ENCODE measurements around the gene FTCD.
A peak's percentile ranks its signal among the peaks of the same experiment; 100 is the strongest.

The FTCD gene

DNA sequence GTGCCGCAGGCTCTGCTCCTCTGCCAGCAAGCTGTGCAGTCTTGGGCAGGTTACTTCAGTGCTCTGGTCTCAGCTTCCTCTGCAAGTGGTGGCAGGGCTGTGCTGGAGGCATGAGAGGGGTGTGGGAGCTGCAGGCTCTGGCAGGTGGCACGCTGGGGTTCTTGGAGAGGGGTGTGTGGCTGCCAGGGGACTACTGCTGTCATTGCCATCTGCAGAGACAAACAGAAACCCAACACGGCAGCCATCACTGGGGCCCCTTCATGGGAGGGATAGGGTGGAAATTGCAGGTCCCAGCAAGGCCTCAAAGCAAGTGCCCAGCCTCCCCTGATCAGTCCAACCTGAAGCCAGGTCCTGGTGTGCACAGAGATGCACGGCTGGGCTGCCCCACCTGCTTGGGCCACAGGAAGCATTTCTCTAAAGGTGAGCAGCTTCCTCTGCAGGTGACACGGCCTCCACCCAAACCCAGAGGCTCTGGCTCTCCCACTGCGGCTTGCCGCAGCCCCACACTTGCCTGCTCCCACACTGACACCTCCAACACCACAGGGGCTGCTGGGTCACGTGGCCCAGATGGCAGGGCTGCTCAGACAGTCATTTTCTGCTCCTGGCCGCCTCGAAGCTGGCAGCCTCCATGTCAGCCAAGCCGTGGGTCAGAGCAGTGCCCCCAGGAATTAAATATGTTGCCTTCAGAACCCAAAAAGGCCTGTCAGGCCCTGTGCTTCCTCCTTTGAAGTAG lies 61.5 kb downstream of the FTCD start:
- DNase-seq (ENCODE audit: low spot score) = no peak

DNA sequence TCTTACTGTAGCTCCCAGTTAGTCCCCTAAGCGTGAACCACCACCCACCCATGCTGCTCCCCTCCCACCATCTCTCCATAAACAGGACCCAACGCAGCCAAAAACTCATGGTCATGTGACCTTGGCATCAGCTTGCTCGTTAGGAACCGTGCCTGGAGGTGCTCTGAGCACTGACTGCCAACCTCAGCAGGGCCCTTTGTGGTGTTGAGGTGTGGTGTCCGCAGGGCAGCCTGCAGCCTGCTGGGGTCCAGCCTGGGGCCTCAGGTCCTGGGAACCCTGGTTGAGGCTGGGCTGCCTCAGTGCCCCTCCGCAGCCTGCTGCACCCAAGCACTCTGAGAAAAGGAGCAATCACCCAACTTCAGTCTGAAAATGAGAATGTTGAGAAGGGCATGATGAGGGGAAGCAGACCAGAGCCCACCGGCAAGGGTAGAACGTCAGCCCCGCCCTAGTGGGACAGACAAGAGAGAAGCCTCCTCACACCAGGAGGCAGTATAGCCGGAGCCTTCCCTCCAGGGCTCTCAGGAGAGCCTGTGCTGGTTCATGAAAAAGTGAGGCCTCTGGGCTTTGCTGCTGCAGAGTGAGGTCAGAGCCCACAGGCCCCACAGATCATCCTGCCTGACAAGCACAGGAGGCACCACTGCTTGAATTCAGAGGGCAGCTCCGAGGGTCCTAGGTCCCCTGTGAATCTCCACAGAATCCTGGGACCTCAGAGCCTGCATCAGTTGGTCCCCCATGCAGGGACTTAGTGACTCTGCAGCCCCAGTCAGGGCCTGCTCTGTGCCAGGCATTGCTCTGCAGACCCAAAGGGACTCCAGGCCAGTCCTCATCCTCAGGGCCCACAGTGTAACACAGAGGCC lies 62.3 kb downstream of the FTCD start:
- no peak for DNase-seq (ENCODE audit: low spot score)

DNA sequence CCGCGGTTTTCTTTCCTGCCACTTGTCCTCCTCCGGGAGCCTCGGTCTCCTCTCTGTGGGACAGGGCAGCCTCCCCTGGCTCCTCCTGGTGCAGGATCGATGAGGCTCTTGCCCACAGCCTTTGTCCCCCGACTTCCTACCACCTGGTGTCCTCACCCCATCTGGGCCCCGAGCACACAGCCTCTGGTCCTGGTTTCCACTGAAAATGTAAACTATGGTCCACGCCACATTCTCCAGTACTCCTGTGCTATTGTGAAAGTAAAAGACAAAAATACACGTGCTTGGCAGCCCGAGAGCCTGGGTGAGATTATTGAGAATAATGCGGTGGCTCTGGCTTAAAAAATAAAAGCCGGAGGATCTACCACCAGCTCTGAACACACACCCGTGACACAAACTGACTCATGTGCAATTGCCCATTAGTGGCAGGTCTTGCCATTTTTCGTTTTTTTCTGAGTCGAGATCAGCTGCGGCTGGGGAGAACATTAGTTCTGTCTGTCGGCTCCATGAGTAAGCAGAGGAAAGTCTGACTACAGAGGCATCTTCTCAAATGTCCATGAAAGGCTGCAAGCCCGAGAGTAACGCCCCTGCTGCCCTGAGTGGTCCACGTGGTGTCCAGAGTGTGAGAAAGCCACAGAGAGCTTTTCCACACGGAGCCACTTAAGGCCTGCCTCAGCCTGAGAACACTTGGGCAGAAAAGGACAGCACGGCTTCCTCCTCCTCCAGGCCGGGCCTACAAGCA lies 63.2 kb downstream of the FTCD start:
- peak; percentile 94 for DNase-seq (ENCODE audit: low spot score)

DNA sequence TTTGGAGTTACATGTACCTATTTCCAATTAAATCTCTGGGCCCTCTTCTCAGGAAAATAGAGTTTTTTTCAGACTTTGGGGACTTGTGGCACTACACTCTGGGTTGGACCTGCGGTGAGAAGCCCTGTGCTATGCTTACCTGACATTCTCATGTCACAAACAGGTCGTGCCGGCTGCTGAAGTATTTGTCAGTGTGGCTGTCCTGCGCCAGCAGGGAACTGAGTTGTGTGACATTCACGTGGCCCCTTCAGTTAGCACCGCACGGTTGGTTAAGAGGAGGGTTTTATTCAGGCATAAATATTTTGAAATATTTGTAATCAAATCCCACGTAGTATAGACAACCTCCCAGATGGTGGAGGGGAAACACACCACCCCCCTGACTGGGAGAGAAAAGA lies 63.8 kb downstream of the FTCD start:
- no peak for DNase-seq (ENCODE audit: low spot score)

DNA sequence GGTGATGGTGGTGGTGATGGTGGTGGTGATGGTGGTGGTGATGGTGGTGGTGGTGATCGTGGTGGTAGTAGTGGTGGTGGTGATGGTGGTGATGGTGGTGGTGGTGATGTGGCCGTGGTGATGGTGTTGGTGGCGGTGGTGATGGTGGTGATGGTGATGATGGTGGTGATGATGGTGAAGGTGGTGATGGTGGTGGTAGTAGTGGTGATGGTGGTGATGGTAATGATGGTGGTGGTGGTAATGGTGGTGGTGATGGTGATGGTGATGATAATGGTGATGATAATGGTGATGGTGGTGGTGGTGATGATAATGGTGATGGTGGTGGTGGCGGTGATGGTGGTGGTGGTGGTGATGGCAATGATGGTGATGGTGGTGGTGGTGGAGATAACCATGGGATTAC lies 64.3 kb downstream of the FTCD start:
- no peak for DNase-seq (ENCODE audit: low spot score)

DNA sequence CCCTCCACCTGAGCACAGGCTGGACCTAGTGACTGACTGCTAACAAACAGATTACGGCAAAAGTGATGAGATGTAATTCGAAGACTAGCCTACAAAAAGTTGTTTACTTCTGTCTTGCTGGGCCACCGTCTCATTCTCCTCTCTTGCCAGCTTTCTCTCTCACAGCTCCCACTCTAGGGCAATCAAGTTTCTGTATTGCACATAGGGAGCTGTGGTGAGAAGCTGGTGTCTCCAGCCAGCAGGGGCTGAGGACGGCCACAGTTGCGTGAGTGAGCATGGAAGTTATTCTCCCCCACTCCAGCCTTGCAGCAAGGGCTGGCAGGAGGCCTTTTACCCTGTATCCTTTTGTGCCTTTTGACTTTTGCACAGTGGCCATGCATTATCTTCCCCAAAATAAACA lies 66.1 kb downstream of the FTCD start:
- DNase-seq (ENCODE audit: low spot score) = no peak

DNA sequence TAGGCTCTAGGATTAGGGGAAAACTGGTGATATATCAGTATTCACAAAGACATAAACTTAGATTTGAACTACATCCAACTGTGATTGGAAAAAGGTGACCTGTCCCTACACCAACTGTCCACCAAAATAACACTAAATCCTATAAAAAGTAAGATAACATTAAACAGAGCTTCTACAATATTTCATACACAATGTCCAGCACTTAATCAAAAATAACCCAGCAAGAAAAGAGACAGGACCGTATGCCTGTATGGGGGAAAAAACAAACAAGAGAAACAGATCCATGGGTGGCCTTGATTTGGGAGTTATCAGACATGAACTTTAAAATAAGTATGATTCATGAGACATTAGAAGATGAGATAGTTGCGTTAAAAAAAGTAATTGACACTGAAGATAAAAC lies 67.2 kb downstream of the FTCD start:
- no peak for DNase-seq (ENCODE audit: low spot score)

DNA sequence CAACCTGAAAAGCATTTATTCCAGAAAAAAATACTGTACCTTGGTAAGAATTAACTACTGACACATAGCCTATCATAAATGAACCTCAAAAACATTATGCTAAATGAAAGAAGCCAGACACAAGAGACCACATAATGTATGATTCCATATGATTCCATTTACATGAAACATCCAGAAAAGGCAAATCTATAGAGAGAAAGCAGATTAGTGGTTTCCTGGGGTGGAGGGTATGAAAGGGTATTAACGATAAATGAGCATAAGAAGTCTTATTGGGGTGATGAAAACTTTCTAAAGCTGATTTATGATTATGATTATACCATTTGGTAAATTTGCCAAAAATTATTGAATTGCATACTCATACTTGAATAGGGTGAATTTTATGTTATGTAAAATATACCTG lies 67.7 kb downstream of the FTCD start:
- DNase-seq (ENCODE audit: low spot score) = no peak
